Measurements from ENCODE around the gene SYCE3. TPM values are rescaled to one million over a fixed set of nuclear protein-coding genes. Genes with fewer than 3 reads are reported as not detected.
A peak's percentile ranks its signal among the peaks of the same experiment; 100 is the strongest.

SYCE3 gene
- total RNA-seq, 2 experiments from 2014 or later: not detected

DNA sequence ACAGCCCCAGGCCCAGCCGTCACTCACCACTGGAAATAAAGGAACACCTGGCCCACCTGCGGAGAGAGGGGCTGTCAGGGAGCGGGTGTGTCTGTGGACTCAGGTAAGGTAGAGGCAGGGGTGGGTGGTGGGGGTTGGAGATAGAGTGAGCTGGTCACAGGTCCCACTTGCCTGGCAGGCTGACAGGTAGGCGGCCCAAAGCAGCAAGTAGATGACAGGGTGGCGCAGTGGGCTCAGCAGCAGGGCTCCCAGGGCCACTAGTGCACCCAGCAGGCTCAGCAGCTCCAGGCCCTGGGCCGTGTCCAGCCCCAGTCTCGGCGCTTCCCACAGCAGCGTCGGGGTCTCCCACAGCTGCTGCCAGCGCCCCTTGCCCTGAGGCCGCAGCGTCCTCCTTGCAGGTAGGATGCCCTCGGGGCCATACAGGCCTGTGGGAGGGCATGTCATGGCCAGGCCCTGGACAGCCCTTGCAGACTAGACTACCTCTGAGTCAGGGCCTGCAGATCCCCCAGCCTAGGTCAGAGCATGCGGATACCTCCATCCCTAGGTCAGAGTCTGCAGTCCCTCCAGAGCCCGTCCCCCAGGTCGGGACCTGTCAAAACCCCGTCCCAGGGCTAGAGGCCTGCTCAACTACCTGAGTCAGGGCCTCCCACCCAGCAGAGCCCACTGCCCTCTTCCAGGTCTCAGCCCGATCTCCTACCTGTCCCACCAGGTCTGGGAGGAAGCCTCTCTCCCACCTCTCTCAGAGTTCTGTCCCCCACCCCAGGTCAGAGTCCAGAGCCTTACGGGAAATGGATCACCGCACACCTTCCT, 55.9 kb downstream of the SYCE3 start:
- Mint-ChIP-seq H3K27ac (peak overlapping the region; percentile 88), H3K36me3 (ENCODE audit: low read depth) (peaks cover 14% of the 10 kb centered on the region), H3K27me3 (no peaks in the 10 kb centered on the region), H3K4me3 (peak overlapping the region; percentile 98), H3K4me1 (ENCODE audit: low read depth) (peaks cover 12% of the 10 kb centered on the region), H3K9me3 (no peaks in the 10 kb centered on the region)
- ATAC-seq (no peak), DNase-seq (no peak)
- TF ChIP-seq, protein P1, sequence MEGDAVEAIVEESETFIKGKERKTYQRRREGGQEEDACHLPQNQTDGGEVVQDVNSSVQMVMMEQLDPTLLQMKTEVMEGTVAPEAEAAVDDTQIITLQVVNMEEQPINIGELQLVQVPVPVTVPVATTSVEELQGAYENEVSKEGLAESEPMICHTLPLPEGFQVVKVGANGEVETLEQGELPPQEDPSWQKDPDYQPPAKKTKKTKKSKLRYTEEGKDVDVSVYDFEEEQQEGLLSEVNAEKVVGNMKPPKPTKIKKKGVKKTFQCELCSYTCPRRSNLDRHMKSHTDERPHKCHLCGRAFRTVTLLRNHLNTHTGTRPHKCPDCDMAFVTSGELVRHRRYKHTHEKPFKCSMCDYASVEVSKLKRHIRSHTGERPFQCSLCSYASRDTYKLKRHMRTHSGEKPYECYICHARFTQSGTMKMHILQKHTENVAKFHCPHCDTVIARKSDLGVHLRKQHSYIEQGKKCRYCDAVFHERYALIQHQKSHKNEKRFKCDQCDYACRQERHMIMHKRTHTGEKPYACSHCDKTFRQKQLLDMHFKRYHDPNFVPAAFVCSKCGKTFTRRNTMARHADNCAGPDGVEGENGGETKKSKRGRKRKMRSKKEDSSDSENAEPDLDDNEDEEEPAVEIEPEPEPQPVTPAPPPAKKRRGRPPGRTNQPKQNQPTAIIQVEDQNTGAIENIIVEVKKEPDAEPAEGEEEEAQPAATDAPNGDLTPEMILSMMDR (IDR thresholded peaks at IDR 0.05): no peak
- ChIA-PET POLR2A (interaction anchor here (1.1 to 8.0 kb wide), 5 partner anchors 17 to 72 kb away, joined by 4 to 111 read pairs (median 7); partner anchors contain the start of genes CPT1B and SCO2), CTCF (interaction anchor here (0.9 to 9.9 kb wide), 5 partner anchors 8 to 114 kb away, joined by 5 to 80 read pairs (median 10); partner anchors contain the start of gene SCO2)
- intact Hi-C loops (cut with micrococcal nuclease): no loop called here

DNA sequence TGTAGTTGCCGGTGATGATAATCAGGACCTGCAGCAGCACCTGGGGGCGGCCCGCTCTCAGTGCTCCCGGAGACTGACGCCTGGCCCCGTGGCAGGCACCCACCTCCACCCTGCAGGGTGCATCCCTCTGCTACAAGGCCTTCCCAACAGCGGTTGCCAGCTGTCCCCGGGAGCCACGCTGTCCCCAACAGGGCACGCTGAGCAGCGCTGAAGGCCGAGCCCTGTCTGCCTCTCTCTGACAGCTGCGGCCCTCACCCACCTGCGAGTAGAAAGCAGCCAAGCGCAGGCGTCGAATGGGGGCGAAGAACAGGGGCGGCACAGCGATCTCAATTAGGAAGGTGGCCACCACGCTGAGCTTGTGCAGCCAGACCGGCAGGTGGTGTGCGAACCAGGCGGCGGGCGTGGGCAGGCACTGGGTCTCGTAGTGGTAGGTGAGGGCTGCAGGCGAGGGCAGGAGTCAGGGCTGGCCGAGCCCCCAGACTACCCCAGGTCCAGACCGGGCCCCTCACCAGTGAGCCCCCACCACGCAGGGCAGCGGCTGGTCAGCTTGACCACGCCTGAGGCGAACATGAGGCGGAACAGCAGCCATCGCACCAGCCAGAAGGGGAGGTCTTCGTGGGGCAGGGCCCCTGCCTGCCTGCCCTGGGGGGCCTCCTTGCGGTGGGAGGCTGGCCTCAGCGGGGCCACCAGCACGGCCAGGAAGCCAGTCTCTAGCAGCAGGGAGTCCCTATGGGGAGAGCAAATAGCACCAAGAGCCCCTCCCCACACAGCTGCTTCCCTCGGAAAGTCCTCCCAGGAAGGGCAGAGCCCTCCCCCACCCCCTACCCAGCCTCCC, 56.7 kb downstream of the SYCE3 start:
- DNase-seq: no peak
- peaks cover 12% of the 10 kb centered on the region for H3K4me1 Mint-ChIP-seq (ENCODE audit: low read depth)
- no peak for ATAC-seq
- H3K36me3 Mint-ChIP-seq (ENCODE audit: low read depth): peaks cover 14% of the 10 kb centered on the region
- ChIA-PET CTCF (interaction anchor here (0.9 to 9.9 kb wide), 4 partner anchors 8 to 115 kb away, joined by 5 to 80 read pairs (median 8); partner anchors contain the start of gene SCO2), POLR2A (interaction anchor here (8.0 kb wide), 1 partner anchor 18 kb away, joined by 111 read pairs; the partner anchor contains the start of gene SCO2)
- H3K9me3 Mint-ChIP-seq: no peaks in the 10 kb centered on the region
- H3K4me3 Mint-ChIP-seq: peak overlapping the region; percentile 98
- H3K27ac Mint-ChIP-seq: no peak overlapping the region
- no peaks in the 10 kb centered on the region for H3K27me3 Mint-ChIP-seq
- intact Hi-C loops (cut with micrococcal nuclease): no loop called here
- TF ChIP-seq, protein P1 (IDR thresholded peaks at IDR 0.05): no peak

DNA sequence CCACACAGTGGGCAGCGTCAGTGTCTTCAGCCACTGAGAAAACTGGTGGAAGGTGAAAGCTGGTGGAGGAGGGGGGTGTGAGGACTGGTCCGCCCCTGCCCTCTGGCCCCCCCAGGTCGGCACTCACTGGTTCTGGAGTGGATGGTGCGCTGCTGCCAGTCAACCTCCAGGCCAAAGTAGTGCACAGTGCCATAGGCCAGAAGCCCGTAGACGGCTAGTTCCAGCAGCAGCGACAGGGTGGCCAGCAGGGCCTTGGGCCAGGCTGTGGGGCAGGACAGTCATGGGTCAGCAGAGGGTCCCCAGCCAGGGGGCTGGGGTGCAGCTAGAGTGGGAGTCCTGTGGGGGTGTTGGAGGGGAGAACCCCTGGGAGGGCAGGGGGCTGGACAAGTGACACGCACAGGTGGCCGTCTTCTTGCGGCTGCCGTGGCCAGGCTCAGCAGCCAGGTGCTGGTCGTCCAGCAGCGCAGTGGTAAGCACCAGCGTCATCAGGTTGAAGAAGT, 57.4 kb downstream of the SYCE3 start:
- CTCF ChIA-PET: interaction anchor here (0.8 to 9.9 kb wide), 4 partner anchors 18 to 116 kb away, joined by 3 to 80 read pairs (median 8); partner anchors contain the start of gene SCO2
- POLR2A ChIA-PET: interaction anchor here (8.0 kb wide), 1 partner anchor 19 kb away, joined by 111 read pairs; the partner anchor contains the start of gene SCO2

DNA sequence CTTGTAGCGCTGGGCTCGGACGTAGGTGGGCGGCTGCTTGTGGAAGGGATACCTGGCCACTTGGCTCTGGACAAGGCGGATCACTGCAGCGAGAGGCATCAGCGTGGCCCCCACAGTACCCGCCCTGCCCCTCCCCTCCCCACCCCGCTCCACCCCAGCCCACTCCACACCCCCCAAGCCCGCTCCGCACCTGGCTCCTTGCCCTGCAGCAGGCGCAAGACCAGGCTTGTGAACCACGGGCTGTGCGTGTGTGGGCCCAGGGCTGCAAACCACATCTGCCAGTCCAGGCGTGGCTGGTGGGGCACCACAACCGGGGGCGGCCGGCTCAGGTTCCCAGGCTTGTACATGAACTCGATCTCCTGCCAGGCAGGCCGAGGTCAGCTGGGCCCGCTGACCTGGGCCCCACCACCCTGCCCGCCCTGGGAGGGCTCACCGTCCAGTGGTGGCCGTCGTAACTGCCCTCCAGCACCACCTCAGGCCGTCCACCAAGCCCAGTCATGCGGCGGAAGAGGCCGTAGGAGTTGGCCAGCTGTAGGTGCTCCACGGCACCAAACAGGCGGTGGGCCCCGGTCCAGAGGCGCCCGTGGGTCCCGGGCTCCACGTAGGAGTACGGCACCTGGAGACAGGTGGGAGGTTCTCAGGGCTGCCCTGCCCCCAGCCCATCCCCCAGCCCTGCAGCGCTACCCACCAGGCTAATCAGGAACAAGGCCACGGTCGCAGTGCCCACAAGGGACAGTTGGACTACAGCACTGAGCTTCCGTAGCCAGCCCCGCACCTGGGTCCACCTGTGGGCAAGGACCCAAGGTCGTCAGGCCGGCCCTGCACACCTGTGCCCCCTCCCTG, 58.1 kb downstream of the SYCE3 start:
- intact Hi-C loops (cut with micrococcal nuclease): no loop called here
- CTCF ChIA-PET: interaction anchor here (0.8 to 9.9 kb wide), 3 partner anchors 17 to 116 kb away, joined by 3 to 80 read pairs (median 10); partner anchors contain the start of gene SCO2

More for the DNA sequence above, 57.4 kb downstream of the SYCE3 start:
- no peak for ATAC-seq
- Mint-ChIP-seq H3K27me3 (no peaks in the 10 kb centered on the region), H3K9me3 (no peaks in the 10 kb centered on the region), H3K4me1 (ENCODE audit: low read depth) (peaks cover 10% of the 10 kb centered on the region), H3K27ac (no peak overlapping the region), H3K4me3 (peak overlapping the region; percentile 31), H3K36me3 (ENCODE audit: low read depth) (peaks cover 14% of the 10 kb centered on the region)
- intact Hi-C loops (cut with micrococcal nuclease): no loop called here
- TF ChIP-seq, protein P1 (IDR thresholded peaks at IDR 0.05): no peak
- DNase-seq: no peak

More for the DNA sequence above, 58.1 kb downstream of the SYCE3 start:
- Mint-ChIP-seq H3K9me3 (no peaks in the 10 kb centered on the region), H3K4me1 (ENCODE audit: low read depth) (peaks cover 9% of the 10 kb centered on the region), H3K27ac (no peak overlapping the region), H3K27me3 (no peaks in the 10 kb centered on the region), H3K36me3 (ENCODE audit: low read depth) (peaks cover 13% of the 10 kb centered on the region), H3K4me3 (no peak overlapping the region)
- POLR2A ChIA-PET: no interaction called here
- no peak for ATAC-seq
- TF ChIP-seq, protein P1 (IDR thresholded peaks at IDR 0.05): no peak
- no peak for DNase-seq
